Effector memory CD8-positive, alpha-beta T cell (primary cell): ENCODE results near the gene GRK6.

Source experiments
- ATAC-seq: fragments of 150-1000 bp; cut with Tn5 transposase; replicated peaks from 2 replicates; pipeline ENCODE4 v1.10.0; 2021; ENCODE audit warnings: mild to moderate bottlenecking, moderate library complexity
- DNase-seq, 3 experiments: peaks; one replicate each; pipeline ENCODE4 v3.0.0; 2021
- H3K27ac Mint-ChIP-seq, 2 donors: one replicate each; pipeline ENCODE4 v1.8.0; 2022; ENCODE audit warnings: mild to moderate bottlenecking in 2 of 2, mixed read lengths in 2 of 2, moderate library complexity in 2 of 2
- H3K27me3 Mint-ChIP-seq, 2 donors: one replicate each; pipeline ENCODE4 v1.8.0; 2022; ENCODE audit warnings: mixed read lengths in 2 of 2
- H3K36me3 Mint-ChIP-seq: one replicate; pipeline ENCODE4 v1.8.0; 2022; ENCODE audit warnings: mild to moderate bottlenecking, moderate library complexity, mixed read lengths; ENCODE audit not compliant: insufficient read depth
- H3K4me1 Mint-ChIP-seq, 2 donors: one replicate each; pipeline ENCODE4 v1.8.0; 2022; ENCODE audit warnings: low read depth in 2 of 2, mixed read lengths in 2 of 2
- H3K4me3 Mint-ChIP-seq, 2 donors: one replicate each; pipeline ENCODE4 v1.8.0; 2022; ENCODE audit warnings: mild to moderate bottlenecking in 2 of 2, mixed read lengths in 2 of 2, moderate library complexity in 2 of 2
- H3K9me3 Mint-ChIP-seq, 2 donors: one replicate each; pipeline ENCODE4 v1.8.0; 2022; ENCODE audit warnings: mixed read lengths in 2 of 2

GRK6 gene

GRCh38 chr5:177443144-177443983, 16.9 kb downstream of the GRK6 start:
- Mint-ChIP-seq H3K4me1 (peaks cover 44 to 49% of the 10 kb centered on the region in 2 donors), H3K27ac (peak overlapping the region; percentile 92 to 97), H3K36me3 (peaks cover 75% of the 10 kb centered on the region), H3K4me3 (peak overlapping the region in 1 of 2 donors; percentile 33), H3K27me3 (no peaks in the 10 kb centered on the region), H3K9me3 (no peaks in the 10 kb centered on the region)
- ATAC-seq (no peak), DNase-seq (no peak)

GRCh38 chr5:177444106-177445051, 17.9 kb downstream of the GRK6 start:
- Mint-ChIP-seq H3K36me3 (peaks cover 71% of the 10 kb centered on the region), H3K4me1 (peaks cover 48 to 51% of the 10 kb centered on the region in 2 donors), H3K27ac (peak overlapping the region; percentile 92 to 97), H3K4me3 (peak overlapping the region; percentile 8 to 69), H3K9me3 (no peaks in the 10 kb centered on the region), H3K27me3 (no peaks in the 10 kb centered on the region)
- no peak for DNase-seq
- peak; percentile 26 for ATAC-seq

GRCh38 chr5:177445052-177445916, 18.8 kb downstream of the GRK6 start:
- Mint-ChIP-seq H3K36me3 (peaks cover 70% of the 10 kb centered on the region), H3K27me3 (no peaks in the 10 kb centered on the region), H3K27ac (peak overlapping the region; percentile 92 to 97), H3K4me1 (peaks cover 40 to 42% of the 10 kb centered on the region in 2 donors), H3K4me3 (peak overlapping the region; percentile 69 to 82), H3K9me3 (no peaks in the 10 kb centered on the region)
- ATAC-seq (peak; percentile 23), DNase-seq (no peak)

GRCh38 chr5:177445917-177446199, 19.4 kb downstream of the GRK6 start:
- no peak for ATAC-seq
- Mint-ChIP-seq H3K4me1 (peaks cover 42 to 44% of the 10 kb centered on the region in 2 donors), H3K27me3 (no peaks in the 10 kb centered on the region), H3K36me3 (peaks cover 71% of the 10 kb centered on the region), H3K9me3 (no peaks in the 10 kb centered on the region), H3K27ac (peak overlapping the region; percentile 92 to 97), H3K4me3 (peak overlapping the region; percentile 69 to 82)
- no peak for DNase-seq

GRCh38 chr5:177446200-177447065, 20.0 kb downstream of the GRK6 start, which contains the start of gene PRR7:
Gene PRR7 (plus strand): TSS chr5:177446814. CDS start chr5:177455068, 8,254 bp downstream.
- Mint-ChIP-seq H3K27ac (peak within 1 kb of the TSS; percentile 92 to 97), H3K27me3 (no peaks in the 10 kb centered on the region), H3K9me3 (no peaks in the 10 kb centered on the region), H3K4me1 (peaks cover 43 to 44% of the 10 kb centered on the region in 2 donors), H3K4me3 (peak within 1 kb of the TSS; percentile 69 to 82), H3K36me3 (peaks cover 66% of the 10 kb centered on the region)
- DNase-seq (peak; percentile 74 to 78 (median 77)), ATAC-seq (peak; percentile 58)

- Mint-ChIP-seq H3K9me3 (no peaks in the 10 kb centered on the region), H3K36me3 (peaks cover 64% of the 10 kb centered on the region), H3K4me1 (peaks cover 42 to 47% of the 10 kb centered on the region in 2 donors), H3K4me3 (peak overlapping the region; percentile 54 to 67), H3K27ac (peak overlapping the region in 1 of 2 donors; percentile 74), H3K27me3 (no peaks in the 10 kb centered on the region)
- peak; percentile 74 to 81 (median 79) for DNase-seq
- ATAC-seq = peak; percentile 58
Measured at GRCh38 chr5:177447066-177447610, 20.7 kb downstream of the GRK6 start.

- ATAC-seq (no peak), DNase-seq (no peak)
- Mint-ChIP-seq H3K27ac (peak overlapping the region; percentile 58 to 74), H3K4me1 (peaks cover 43 to 44% of the 10 kb centered on the region in 2 donors), H3K36me3 (peaks cover 64% of the 10 kb centered on the region), H3K9me3 (no peaks in the 10 kb centered on the region), H3K4me3 (peak overlapping the region; percentile 54 to 67), H3K27me3 (no peaks in the 10 kb centered on the region)
Measured at GRCh38 chr5:177447611-177448243, 21.3 kb downstream of the GRK6 start.

GRCh38 chr5:177448244-177448950, 21.9 kb downstream of the GRK6 start:
- no peaks in the 10 kb centered on the region for H3K9me3 Mint-ChIP-seq
- no peaks in the 10 kb centered on the region for H3K27me3 Mint-ChIP-seq
- ATAC-seq (no peak), DNase-seq (no peak)
- peak overlapping the region; percentile 54 to 67 for H3K4me3 Mint-ChIP-seq
- H3K4me1 Mint-ChIP-seq = peaks cover 43 to 46% of the 10 kb centered on the region in 2 donors
- peaks cover 68% of the 10 kb centered on the region for H3K36me3 Mint-ChIP-seq
- H3K27ac Mint-ChIP-seq = peak overlapping the region; percentile 58 to 74

GRCh38 chr5:177449140-177450061, 22.9 kb downstream of the GRK6 start:
- Mint-ChIP-seq H3K27me3 (no peaks in the 10 kb centered on the region), H3K4me1 (peaks cover 39 to 43% of the 10 kb centered on the region in 2 donors), H3K9me3 (no peaks in the 10 kb centered on the region), H3K4me3 (no peak overlapping the region), H3K27ac (peak overlapping the region in 1 of 2 donors; percentile 74), H3K36me3 (peaks cover 73% of the 10 kb centered on the region)
- ATAC-seq (no peak), DNase-seq (no peak)

GRCh38 chr5:177450667-177451424, 24.4 kb downstream of the GRK6 start:
- peaks cover 25 to 29% of the 10 kb centered on the region in 2 donors for H3K4me1 Mint-ChIP-seq
- DNase-seq (no peak), ATAC-seq (no peak)
- no peaks in the 10 kb centered on the region for H3K27me3 Mint-ChIP-seq
- H3K27ac Mint-ChIP-seq = peak overlapping the region in 1 of 2 donors; percentile 84
- H3K36me3 Mint-ChIP-seq = peaks cover 80% of the 10 kb centered on the region
- no peaks in the 10 kb centered on the region for H3K9me3 Mint-ChIP-seq
- H3K4me3 Mint-ChIP-seq = no peak overlapping the region
